Left lobe of liver (tissue), 2 donors: ENCODE data around the gene DHX57. TPM values are rescaled to one million over a fixed set of nuclear protein-coding genes. Genes with fewer than 3 reads are reported as not detected.
"Not testable (repeated sequence)": the region's sequence is repeated elsewhere in the genome, so short reads cannot be mapped to it uniquely, and the experiment has no call there.

ENCODE experiments used
- ATAC-seq: fragments of 200-7000 bp; cut with Tn5 transposase; one replicate; pipeline ENCODE4 v1.9.1; 2020; ENCODE audit warnings: mild to moderate bottlenecking, moderate library complexity
- DNase-seq: peaks from one replicate; pipeline ENCODE4 v3.0.0-alpha.2; 2020; ENCODE audit warnings: low spot score
- total RNA-seq: library from RNA; stranded (reverse); gene quantifications from one replicate; pipeline ENCODE4 v1.2.1, GENCODE V29; 2021
- donor health status: DM: no; HTN: no; CAD: no; lungs with moderate emphysema.
- donor health status: DM: no; HTN: yes; CAD: no.

The DHX57 gene
- total RNA-seq, 1 donor from 2014 or later = 4.2 TPM

DNA sequence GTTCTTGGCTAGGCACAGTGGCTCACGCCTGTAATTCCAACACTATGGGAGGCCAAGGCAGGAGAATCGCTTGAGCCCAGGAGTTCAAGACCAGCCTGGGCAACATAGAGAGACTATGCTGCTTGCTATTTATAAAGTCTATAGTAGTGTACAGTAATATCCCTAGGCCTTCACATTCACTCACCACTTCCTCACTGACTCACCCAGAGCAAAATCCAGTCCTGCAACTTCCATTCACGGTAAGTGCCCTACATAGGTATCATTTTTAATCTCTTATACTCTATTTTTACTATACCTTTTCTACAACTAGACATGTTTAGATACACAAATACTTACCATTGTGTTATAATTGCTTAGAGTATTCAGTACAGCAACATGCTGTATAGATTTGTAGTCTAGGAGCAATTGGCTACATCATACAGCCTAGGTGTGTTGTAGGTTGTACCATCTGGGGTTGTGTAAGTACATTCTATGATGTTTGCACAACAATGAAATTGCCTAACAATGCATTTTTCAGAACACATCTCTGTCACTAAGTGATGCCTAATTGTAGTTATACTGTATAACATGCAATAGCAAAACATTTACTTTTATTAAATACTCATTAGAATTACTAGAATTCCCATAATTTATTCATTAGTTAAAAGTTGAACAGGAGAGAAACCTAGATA lies 8.8 kb downstream of the DHX57 start:
- ATAC-seq (no peak), DNase-seq (no peak)

- no peak for DNase-seq
Measured at GRCh38 chr2:38863061-38863695, 12.6 kb downstream of the DHX57 start.

DNA sequence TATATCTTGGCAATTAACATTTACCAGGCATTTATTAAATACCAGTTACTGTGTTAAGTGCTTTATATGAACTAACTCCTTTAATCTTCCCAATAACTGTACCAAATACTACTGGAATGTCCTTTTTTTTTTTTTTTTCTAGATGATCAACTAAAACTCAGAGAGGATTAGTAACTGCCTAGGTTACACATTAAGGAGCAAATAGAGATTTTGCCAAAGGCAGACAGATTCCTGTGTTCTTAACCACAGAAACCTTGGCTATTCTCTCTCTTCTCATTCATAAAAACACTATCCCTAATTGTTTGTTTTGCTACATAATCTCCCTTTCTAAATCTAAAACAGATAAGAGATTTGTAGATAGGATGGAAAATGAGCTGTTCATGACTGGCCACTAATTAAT lies 13.3 kb downstream of the DHX57 start:
- ATAC-seq = no peak
- no peak for DNase-seq

More at GRCh38 chr2:38863061-38863695, 12.6 kb downstream of the DHX57 start:
- no peak for ATAC-seq

- ATAC-seq (no peak), DNase-seq (no peak)
Measured at GRCh38 chr2:38856165-38856564, 19.6 kb downstream of the DHX57 start.

GRCh38 chr2:38850045-38850444 lies 25.7 kb downstream of the DHX57 start:
- ATAC-seq (no peak), DNase-seq (no peak)

DNA sequence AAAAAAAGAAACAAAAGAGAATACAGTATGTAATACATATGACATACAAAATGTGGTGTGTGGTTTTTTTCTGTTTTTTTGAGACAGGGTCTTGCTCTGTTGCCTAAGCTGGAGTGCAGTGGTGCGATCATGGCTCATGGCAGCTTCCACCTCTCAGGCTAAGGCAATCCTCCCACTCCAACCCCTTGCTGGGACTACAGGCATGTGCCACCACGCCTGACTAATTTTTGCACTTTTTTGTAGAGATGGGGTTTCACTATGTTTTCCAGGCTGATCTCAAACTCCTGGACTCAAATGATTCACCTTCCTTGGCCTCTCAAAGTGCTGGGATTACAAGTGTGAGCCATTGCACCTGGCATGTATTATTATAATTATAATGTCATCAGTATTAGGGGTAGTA lies 38.9 kb downstream of the DHX57 start:
- ATAC-seq (no peak), DNase-seq (no peak)

- peak; percentile 43 for ATAC-seq
- DNase-seq = no peak
Measured at GRCh38 chr2:38835990-38836389, 39.7 kb downstream of the DHX57 start.

- no peak for DNase-seq
- peak; percentile 35 for ATAC-seq
Measured at GRCh38 chr2:38835015-38835601, 40.6 kb downstream of the DHX57 start.

- ATAC-seq = no peak
- DNase-seq = no peak
Measured at GRCh38 chr2:38830526-38831159, 45.1 kb downstream of the DHX57 start.

DNA sequence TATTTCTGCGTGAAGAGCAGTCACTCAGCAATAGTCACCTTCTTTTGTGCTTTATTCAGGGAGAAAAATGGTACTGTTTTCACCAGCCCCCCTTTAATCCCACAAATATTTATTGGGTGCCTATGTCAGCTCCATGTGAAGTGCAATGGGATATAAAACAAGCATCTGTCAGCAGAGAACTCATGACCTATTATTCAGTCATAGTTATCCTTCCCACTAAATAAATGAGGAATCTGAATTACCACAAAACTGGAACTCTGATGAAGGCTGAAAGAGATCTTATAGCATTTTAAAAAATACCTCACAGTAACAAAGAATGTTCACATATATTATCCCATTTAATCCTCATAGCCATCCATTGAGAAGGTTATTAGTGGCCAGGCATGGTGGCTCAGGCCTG lies 45.8 kb downstream of the DHX57 start:
- ATAC-seq (no peak), DNase-seq (no peak)

DNA sequence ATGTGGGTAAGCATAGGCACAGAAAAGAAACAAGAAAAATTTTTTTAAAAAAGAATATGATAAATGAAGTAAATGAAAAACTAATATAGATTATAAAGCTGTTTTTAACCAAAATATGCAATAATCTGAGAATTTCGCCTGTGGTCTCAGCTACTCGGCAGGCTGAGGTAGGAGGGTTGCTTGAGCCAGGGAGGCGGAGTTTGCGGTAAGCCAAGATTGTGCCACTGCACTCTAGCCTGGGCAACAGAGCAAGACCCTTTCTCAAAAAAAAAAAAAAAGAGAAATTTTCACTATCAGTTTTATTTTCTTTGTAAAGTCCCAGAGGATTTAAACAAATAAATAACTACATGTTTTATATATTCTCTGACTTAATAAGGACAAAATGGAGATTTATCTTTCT lies 47.3 kb downstream of the DHX57 start:
- DNase-seq (no peak), ATAC-seq (no peak)

GRCh38 chr2:38827539-38828145 lies 48.1 kb downstream of the DHX57 start:
- not testable (repeated sequence) for ATAC-seq, DNase-seq

- ATAC-seq = no peak
- DNase-seq = no peak
Measured at GRCh38 chr2:38825956-38826355, 49.8 kb downstream of the DHX57 start.

- DNase-seq (no peak), ATAC-seq (no peak)
Measured at GRCh38 chr2:38824906-38825305, 50.8 kb downstream of the DHX57 start.

DNA sequence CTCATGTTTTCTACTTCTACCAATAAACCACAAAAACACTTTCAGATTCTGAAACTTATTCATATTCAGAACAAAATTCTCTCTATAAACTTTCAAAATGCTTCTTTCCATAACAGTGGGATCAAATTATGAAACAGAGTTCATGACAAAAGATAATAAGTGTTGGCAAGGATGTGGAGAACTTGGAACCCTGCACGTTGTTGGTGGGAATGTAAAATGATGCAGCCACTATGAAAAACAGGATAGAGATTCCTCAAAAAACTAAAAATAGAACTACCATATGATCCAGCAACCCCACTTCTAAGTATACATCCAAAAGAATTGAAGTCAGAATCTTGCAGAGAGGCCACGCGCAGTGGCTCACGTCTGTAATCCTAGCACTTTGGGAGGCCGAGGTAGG lies 52.3 kb downstream of the DHX57 start:
- ATAC-seq = no peak
- DNase-seq = no peak

DNA sequence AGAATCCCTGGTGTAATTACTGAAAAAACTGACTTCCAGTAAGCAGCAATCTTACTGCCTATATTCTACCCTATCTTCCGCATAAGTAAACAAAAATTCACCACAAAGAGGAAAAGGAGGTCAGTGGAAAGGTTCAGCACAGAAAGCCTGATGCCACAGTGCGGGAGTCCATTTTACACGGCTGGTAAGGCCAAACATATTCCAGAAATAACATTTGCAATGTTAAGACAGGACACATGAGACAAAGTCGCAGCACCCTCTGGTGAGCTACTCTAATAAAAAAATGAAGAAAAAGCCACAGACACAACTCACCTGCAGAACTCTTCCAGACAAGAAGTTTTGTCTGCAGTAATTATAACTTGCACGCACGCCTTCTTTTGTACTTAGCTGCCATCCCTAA lies 57.2 kb downstream of the DHX57 start:
- no peak for DNase-seq
- ATAC-seq = peak; percentile 95

DNA sequence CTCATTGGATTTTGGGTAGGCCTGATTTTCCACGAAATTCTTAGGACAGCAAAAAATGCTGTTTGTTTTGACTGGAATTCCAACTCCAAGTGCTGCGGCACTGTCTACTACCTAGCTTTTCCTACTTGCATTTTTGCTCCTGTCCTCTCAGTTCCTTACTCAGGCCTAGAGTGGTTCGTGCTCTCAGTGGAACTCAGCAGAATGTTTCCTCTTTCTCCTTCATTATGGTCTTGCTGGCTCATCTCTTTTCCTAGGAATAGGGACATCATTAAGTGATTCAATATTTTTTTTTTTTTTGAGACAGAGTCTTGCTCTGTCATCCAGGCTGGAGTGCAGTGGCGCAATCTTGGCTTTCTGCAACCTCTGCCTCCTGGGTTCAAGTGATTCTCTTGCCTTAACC lies 59.8 kb downstream of the DHX57 start:
- no peak for DNase-seq
- ATAC-seq = no peak

- DNase-seq (peak; percentile 80), ATAC-seq (peak; percentile 93)
Measured at GRCh38 chr2:38810488-38810887, 65.2 kb downstream of the DHX57 start.

GRCh38 chr2:38808677-38809076 lies 67.1 kb downstream of the DHX57 start:
- no peak for DNase-seq
- ATAC-seq = no peak

GRCh38 chr2:38806733-38807059 lies 69.0 kb downstream of the DHX57 start:
- DNase-seq = no peak

DNA sequence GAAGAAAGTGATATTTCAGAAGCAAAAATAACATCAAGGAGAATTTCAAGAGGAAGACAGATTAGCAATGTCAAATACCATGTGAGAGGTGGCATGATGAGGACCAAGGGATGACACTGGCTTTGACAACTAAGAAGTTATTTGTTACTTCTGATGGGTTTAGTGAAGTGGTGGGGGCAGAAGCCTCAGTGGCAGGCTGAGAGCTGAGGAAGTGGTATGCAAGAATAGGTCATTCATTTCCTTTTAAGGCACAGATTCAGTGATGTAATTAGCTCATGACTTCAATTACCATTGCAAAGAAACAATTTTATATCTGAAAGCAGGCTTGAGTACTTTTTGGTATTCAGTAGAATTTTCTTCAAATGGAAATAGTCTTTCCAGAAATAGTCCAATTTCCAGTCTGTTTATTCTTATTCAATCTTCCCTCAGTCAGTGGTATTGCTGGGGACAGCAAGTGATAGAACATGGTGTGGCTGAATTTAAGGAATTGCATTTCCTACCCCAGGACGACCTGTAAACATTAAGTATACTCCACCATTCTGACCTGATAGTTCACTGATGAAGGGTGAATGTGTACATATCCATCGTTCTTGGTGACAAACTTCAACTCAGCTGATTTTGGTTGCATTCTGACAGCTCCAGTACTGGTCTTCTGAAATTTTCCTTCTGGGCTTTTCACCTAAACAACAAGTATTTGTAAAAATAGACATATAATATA lies 69.6 kb downstream of the DHX57 start:
- DNase-seq (no peak), ATAC-seq (no peak)

More at GRCh38 chr2:38806733-38807059, 69.0 kb downstream of the DHX57 start:
- no peak for ATAC-seq
